GM23338 (cell line): ENCODE data around the gene RASSF4. TPM values are rescaled to one million over a fixed set of nuclear protein-coding genes. Genes with fewer than 3 reads are reported as not detected.

ENCODE experiments used
- ATAC-seq: fragments of 200-7000 bp; cut with Tn5 transposase; 3 replicates; pipeline ENCODE4 v1.9.1; 2020
- DNase-seq: peaks from one replicate; pipeline ENCODE4 v3.0.0-alpha.2; 2015; ENCODE audit warnings: low spot score
- H2AFZ ChIP-seq: fragments of 200-600 bp; sonication (generic); 2 replicates; pipeline ENCODE4 v1.8.0; 2016; ENCODE audit warnings: antibody characterized with exemption, mild to moderate bottlenecking, moderate library complexity
- H3F3A ChIP-seq: fragments of 200-600 bp; sonication (generic); replicated peaks from 2 replicates; pipeline ENCODE4 v1.8.0; 2017; ENCODE audit warnings: antibody characterized with exemption, mixed run types, low read depth
- H3K27ac ChIP-seq: fragments of 200-600 bp; sonication (generic); 2 replicates; pipeline ENCODE4 v1.6.1; 2016; ENCODE audit warnings: low read depth
- H3K27me3 ChIP-seq: fragments of 200-600 bp; sonication (generic); 2 replicates; pipeline ENCODE4 v1.8.0; 2016; ENCODE audit warnings: mild to moderate bottlenecking, mixed run types, moderate library complexity; ENCODE audit not compliant: insufficient read depth
- H3K36me3 ChIP-seq: fragments of 200-600 bp; sonication (generic); 2 replicates; pipeline ENCODE4 v1.8.0; 2016; ENCODE audit warnings: mild to moderate bottlenecking; ENCODE audit not compliant: insufficient read depth
- H3K4me1 ChIP-seq: fragments of 200-600 bp; sonication (generic); 2 replicates; pipeline ENCODE4 v1.8.0; 2016; ENCODE audit warnings: mild to moderate bottlenecking, moderate library complexity; ENCODE audit not compliant: insufficient read depth
- H3K4me2 ChIP-seq: fragments of 200-600 bp; sonication (generic); 2 replicates; pipeline ENCODE4 v1.7.1; 2017; ENCODE audit warnings: mixed run types
- H3K4me3 ChIP-seq: fragments of 200-600 bp; sonication (generic); 2 replicates; pipeline ENCODE4 v1.6.1; 2016; ENCODE audit warnings: mixed run types
- H3K79me2 ChIP-seq: fragments of 200-600 bp; sonication (generic); replicated peaks from 2 replicates; pipeline ENCODE4 v1.8.0; 2017; ENCODE audit warnings: mild to moderate bottlenecking; ENCODE audit not compliant: insufficient read depth
- H3K9me2 ChIP-seq: fragments of 200-600 bp; sonication (generic); 2 replicates; pipeline ENCODE4 v1.8.0; 2017; ENCODE audit not compliant: insufficient read depth
- H4K20me1 ChIP-seq: fragments of 200-600 bp; sonication (generic); replicated peaks from 2 replicates; pipeline ENCODE4 v1.8.0; 2017; ENCODE audit warnings: mild to moderate bottlenecking; ENCODE audit not compliant: insufficient read depth
- H3K27ac Mint-ChIP-seq: 2 replicates; pipeline ENCODE4 v1.8.0; 2020; ENCODE audit warnings: inconsistent platforms, mild to moderate bottlenecking, moderate library complexity, mixed read lengths
- H3K27me3 Mint-ChIP-seq: 3 replicates; pipeline ENCODE4 v1.8.0; 2022; ENCODE audit warnings: low read depth, mild to moderate bottlenecking, moderate library complexity, mixed read lengths, inconsistent platforms; ENCODE audit not compliant: insufficient read depth, poor library complexity
- H3K36me3 Mint-ChIP-seq: 3 replicates; pipeline ENCODE4 v1.8.0; 2021; ENCODE audit warnings: low read depth, mild to moderate bottlenecking, inconsistent platforms, moderate library complexity, mixed read lengths
- H3K4me1 Mint-ChIP-seq: 3 replicates; pipeline ENCODE4 v1.8.0; 2020; ENCODE audit warnings: mild to moderate bottlenecking, inconsistent platforms, mixed read lengths
- H3K4me3 Mint-ChIP-seq: 3 replicates; pipeline ENCODE4 v1.8.0; 2021; ENCODE audit warnings: moderate library complexity, mild to moderate bottlenecking, inconsistent platforms, mixed read lengths
- H3K9me3 Mint-ChIP-seq: 3 replicates; pipeline ENCODE4 v1.8.0; 2020; ENCODE audit warnings: moderate library complexity, mild to moderate bottlenecking, inconsistent platforms, mixed read lengths
- CREB1 ChIP-seq: fragments of 250-450 bp; sonication (Bioruptor Pico); IDR thresholded peaks from 2 replicates; pipeline ENCODE4 v1.5.0; 2020; ENCODE audit warnings: low read depth, mild to moderate bottlenecking, moderate library complexity
- CTCF ChIP-seq, 2 experiments: fragments of 200-600 bp in 1 of 2; sonication (generic) in 1 of 2; conservative IDR thresholded peaks; 2 replicates each; pipeline versions ENCODE4 v1.5.1 to v1.6.1; 2016 to 2017; ENCODE audit warnings: antibody characterized with exemption in 2 of 2, low read depth in 2 of 2, mild to moderate bottlenecking in 2 of 2, moderate library complexity in 1 of 2
- EZH2 ChIP-seq: fragments of 200-600 bp; sonication (generic); IDR thresholded peaks from one replicate; pipeline ENCODE4 v1.8.0; 2017; ENCODE audit warnings: antibody characterized with exemption, mild to moderate bottlenecking, low read depth; ENCODE audit not compliant: unreplicated experiment
- EZH2phosphoT487 ChIP-seq: fragments of 200-600 bp; sonication (generic); IDR thresholded peaks from one replicate; pipeline ENCODE4 v1.8.1; 2018; ENCODE audit warnings: antibody characterized with exemption; ENCODE audit not compliant: unreplicated experiment
- JUNB ChIP-seq: IDR thresholded peaks from one replicate; pipeline ENCODE4 v1.6.1; 2016; ENCODE audit warnings: antibody characterized with exemption; ENCODE audit not compliant: unreplicated experiment
- NANOG ChIP-seq: IDR thresholded peaks from 2 replicates; pipeline ENCODE4 v1.6.1; 2016; ENCODE audit warnings: antibody characterized with exemption, borderline replicate concordance
- POLR2AphosphoS5 ChIP-seq: IDR thresholded peaks from 2 replicates; pipeline ENCODE4 v1.6.1; 2016; ENCODE audit warnings: antibody characterized with exemption, low read depth
- REST ChIP-seq: IDR thresholded peaks from one replicate; pipeline ENCODE4 v1.6.1; 2018; ENCODE audit warnings: antibody characterized with exemption; ENCODE audit not compliant: unreplicated experiment
- STAT1 ChIP-seq: IDR thresholded peaks from one replicate; pipeline ENCODE4 v1.6.1; 2016; ENCODE audit warnings: antibody characterized with exemption; ENCODE audit not compliant: unreplicated experiment
- ZNF114 ChIP-seq: fragments of 250-450 bp; sonication (Bioruptor Pico); IDR thresholded peaks from 2 replicates; pipeline ENCODE4 v1.5.0; 2020; ENCODE audit warnings: mild to moderate bottlenecking, moderate library complexity
- ZNF331 ChIP-seq: fragments of 250-450 bp; sonication (Bioruptor Pico); IDR thresholded peaks from 2 replicates; pipeline ENCODE4 v1.5.0; 2020; ENCODE audit warnings: low read depth, mild to moderate bottlenecking, moderate library complexity
- polyA plus RNA-seq: library from polyadenylated mRNA; unstranded; fragments of >200 nt; fragmentation: Nextera tagmentation; extraction: Ambion mirVana; gene quantifications from 2 replicates; pipeline ENCODE4 v1.2.1, GENCODE V29; 2016
- total RNA-seq: library from RNA; depleted of rRNA; stranded (reverse); fragments of >200 nt; shearing (Covaris generic); gene quantifications from 2 replicates; pipeline ENCODE4 v1.2.3, GENCODE V29; 2014
- TF ChIP-seq, protein P1 (sequence below): IDR thresholded peaks from 2 replicates; pipeline ENCODE4 v1.6.1; 2016; ENCODE audit warnings: antibody characterized with exemption

RASSF4 gene
- total and polyA plus RNA-seq, 2 experiments from 2014 or later = 12.4 to 13.6 TPM

DNA sequence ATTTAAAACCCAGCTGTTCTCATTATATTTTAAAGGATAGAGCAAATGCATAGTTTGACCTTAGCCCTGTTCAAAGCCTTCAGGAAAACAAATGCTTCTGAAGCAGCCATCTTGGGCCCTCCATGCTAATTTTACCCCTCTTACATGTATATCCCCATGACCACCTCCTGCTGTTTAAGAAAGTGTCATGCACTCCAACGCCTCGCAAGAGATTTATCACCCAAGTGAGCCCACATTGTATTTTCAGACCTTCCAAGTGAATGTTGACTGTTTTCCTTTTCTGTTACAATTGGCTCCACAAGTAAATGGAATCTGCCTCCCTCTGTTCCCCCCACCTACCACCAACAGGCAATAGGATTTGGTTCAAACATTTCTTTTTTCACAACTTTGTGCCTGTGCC lies 43.2 kb upstream of the RASSF4 start:
- Histone ChIP-seq H3K36me3 (no peaks in the 10 kb centered on the region), H3K4me2 (no peak overlapping the region), H3K4me3 (no peak overlapping the region), H3F3A (no peaks in the 10 kb centered on the region), H3K27me3 (no peaks in the 10 kb centered on the region), H3K27ac (no peak overlapping the region), H3K79me2 (no peaks in the 10 kb centered on the region), H3K4me1 (no peaks in the 10 kb centered on the region), H2AFZ (no peak overlapping the region), H3K9me2 (peaks cover 2% of the 10 kb centered on the region; the same call in 1 of the 2 replicates), H4K20me1 (no peaks in the 10 kb centered on the region)
- TF ChIP-seq ZNF114 (CRISPR knock-in tag) (no peak), POLR2AphosphoS5 (no peak), CTCF (conservative IDR thresholded peaks at IDR 0.05; ENCODE audit: low read depth in 2 of 2) (no peak), NANOG (no peak), CREB1 (CRISPR knock-in tag) (no peak)
- Mint-ChIP-seq H3K27ac (no peak overlapping the region), H3K4me1 (peaks cover 4% of the 10 kb centered on the region; the same call in 1 of the 3 replicates), H3K27me3 (peaks cover 6% of the 10 kb centered on the region), H3K36me3 (peaks cover 4% of the 10 kb centered on the region; the same call in 1 of the 3 replicates), H3K4me3 (no peak overlapping the region), H3K9me3 (peaks cover 11% of the 10 kb centered on the region; the same call in 2 of the 3 replicates)
- DNase-seq (no peak), ATAC-seq (no peak)

DNA sequence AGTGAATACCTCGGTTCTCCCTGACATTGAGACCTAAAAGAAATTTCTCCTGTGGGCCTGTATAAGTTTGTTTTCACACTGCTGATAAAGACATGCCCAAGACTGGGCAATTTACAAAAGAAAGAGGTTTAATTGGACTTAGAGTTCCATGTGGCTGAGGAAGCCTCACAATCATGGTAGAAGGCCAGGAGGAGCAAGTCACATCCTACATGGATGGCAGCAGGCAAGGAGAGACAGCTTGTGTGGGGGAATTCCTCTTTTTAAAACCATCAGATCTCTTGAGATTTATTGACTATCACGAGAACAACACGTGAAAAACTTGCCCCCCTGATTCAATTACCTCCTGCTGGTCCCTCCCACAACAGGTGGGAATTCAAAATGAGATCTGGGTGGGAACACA lies 41.8 kb upstream of the RASSF4 start:
- no peak overlapping the region for H3K4me3 Mint-ChIP-seq
- ATAC-seq (no peak), DNase-seq (no peak)
- no peaks in the 10 kb centered on the region for H3K4me1 ChIP-seq
- H3K4me1 Mint-ChIP-seq = peaks cover 4% of the 10 kb centered on the region; the same call in 1 of the 3 replicates
- H3K4me2 ChIP-seq = no peak overlapping the region
- H3F3A ChIP-seq = no peaks in the 10 kb centered on the region
- H3K36me3 ChIP-seq = no peaks in the 10 kb centered on the region
- H3K9me3 Mint-ChIP-seq = peaks cover 11% of the 10 kb centered on the region; the same call in 2 of the 3 replicates
- H3K9me2 ChIP-seq = peaks cover 2% of the 10 kb centered on the region; the same call in 1 of the 2 replicates
- no peak overlapping the region for H2AFZ ChIP-seq
- no peak overlapping the region for H3K27ac Mint-ChIP-seq
- no peak for TF ChIP-seq ZNF331
- TF ChIP-seq POLR2AphosphoS5 = no peak
- TF ChIP-seq ZNF114 (CRISPR knock-in tag) = no peak
- no peak for TF ChIP-seq NANOG
- no peak overlapping the region for H3K4me3 ChIP-seq
- no peaks in the 10 kb centered on the region for H3K27me3 ChIP-seq
- no peaks in the 10 kb centered on the region for H3K79me2 ChIP-seq
- H3K36me3 Mint-ChIP-seq = peaks cover 4% of the 10 kb centered on the region; the same call in 1 of the 3 replicates
- H3K27ac ChIP-seq = no peak overlapping the region
- H3K27me3 Mint-ChIP-seq = peaks cover 6% of the 10 kb centered on the region
- no peaks in the 10 kb centered on the region for H4K20me1 ChIP-seq

- Histone ChIP-seq H4K20me1 (no peaks in the 10 kb centered on the region), H3F3A (no peaks in the 10 kb centered on the region), H3K4me2 (no peak overlapping the region), H3K36me3 (no peaks in the 10 kb centered on the region), H2AFZ (no peak overlapping the region), H3K27me3 (no peaks in the 10 kb centered on the region), H3K79me2 (no peaks in the 10 kb centered on the region), H3K4me1 (no peaks in the 10 kb centered on the region), H3K4me3 (no peak overlapping the region), H3K27ac (no peak overlapping the region), H3K9me2 (peaks cover 2% of the 10 kb centered on the region; the same call in 1 of the 2 replicates)
- H3K4me1 Mint-ChIP-seq = no peaks in the 10 kb centered on the region
- H3K27ac Mint-ChIP-seq = no peak overlapping the region
- no peak for DNase-seq
- H3K4me3 Mint-ChIP-seq = no peak overlapping the region
- H3K9me3 Mint-ChIP-seq = peaks cover 11% of the 10 kb centered on the region; the same call in 2 of the 3 replicates
- H3K27me3 Mint-ChIP-seq = peaks cover 6% of the 10 kb centered on the region
- ATAC-seq = no peak
- H3K36me3 Mint-ChIP-seq = peaks cover 4% of the 10 kb centered on the region; the same call in 1 of the 3 replicates
- TF ChIP-seq EZH2 (no peak), NANOG (no peak), JUNB (no peak), STAT1 (no peak), EZH2phosphoT487 (no peak), ZNF331 (no peak), REST (no peak)
- TF ChIP-seq, protein P1, sequence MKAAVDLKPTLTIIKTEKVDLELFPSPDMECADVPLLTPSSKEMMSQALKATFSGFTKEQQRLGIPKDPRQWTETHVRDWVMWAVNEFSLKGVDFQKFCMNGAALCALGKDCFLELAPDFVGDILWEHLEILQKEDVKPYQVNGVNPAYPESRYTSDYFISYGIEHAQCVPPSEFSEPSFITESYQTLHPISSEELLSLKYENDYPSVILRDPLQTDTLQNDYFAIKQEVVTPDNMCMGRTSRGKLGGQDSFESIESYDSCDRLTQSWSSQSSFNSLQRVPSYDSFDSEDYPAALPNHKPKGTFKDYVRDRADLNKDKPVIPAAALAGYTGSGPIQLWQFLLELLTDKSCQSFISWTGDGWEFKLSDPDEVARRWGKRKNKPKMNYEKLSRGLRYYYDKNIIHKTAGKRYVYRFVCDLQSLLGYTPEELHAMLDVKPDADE = no peak
These were observed 39.4 kb upstream of the RASSF4 start for GRCh38 chr10:44920252-44920651.
